BJ (cell line): ENCODE results near the gene DNAJB13. TPM values are rescaled to one million over a fixed set of nuclear protein-coding genes. Genes with fewer than 3 reads are reported as not detected.

Source experiments
- CTCF ChIA-PET: fragments of 350-600 bp; formaldehyde crosslinking; extraction: SDS; loops from one replicate; lab custom pipeline; 2021; ENCODE audit warnings: antibody characterized with exemption, inconsistent platforms; lab: Yijun Ruan, JAX
- POLR2A ChIA-PET: fragments of 300-600 bp; sonication (Branson Sonifier 250); formaldehyde crosslinking; extraction: SDS; loops from one replicate; lab custom pipeline; 2021; ENCODE audit warnings: antibody characterized with exemption; lab: Charles Lee
- DNase-seq: peaks from one replicate; pipeline ENCODE4 v3.0.0-alpha.2; 2011; ENCODE audit warnings: low read depth
- H3K27me3 ChIP-seq: 2 replicates; pipeline ENCODE4 v1.6.0; 2011; ENCODE audit warnings: low read length; ENCODE audit not compliant: control insufficient read depth, insufficient read depth
- H3K36me3 ChIP-seq: 2 replicates; pipeline ENCODE4 v1.5.1; 2011; ENCODE audit warnings: low read length; ENCODE audit not compliant: control insufficient read depth, insufficient read depth
- H3K4me3 ChIP-seq: 2 replicates; pipeline ENCODE4 v1.5.1; 2011; ENCODE audit warnings: low read depth, mild to moderate bottlenecking, control low read depth, low read length
- CTCF ChIP-seq: IDR thresholded peaks from 2 replicates; pipeline ENCODE4 v1.5.1; 2011; ENCODE audit warnings: low read depth, mild to moderate bottlenecking, control low read depth, inconsistent platforms, low read length, moderate library complexity; ENCODE audit not compliant: insufficient read depth
- polyA plus RNA-seq: library from polyadenylated mRNA; depleted of rRNA; stranded (reverse); fragments of >200 nt; gene quantifications from 2 replicates; pipeline ENCODE4 v1.2.3, GENCODE V29; 2011

The DNAJB13 gene
- polyA plus RNA-seq, 1 experiment: 0.47 TPM

- Histone ChIP-seq H3K36me3 (no peaks in the 10 kb centered on the region), H3K4me3 (no peak overlapping the region), H3K27me3 (no peaks in the 10 kb centered on the region)
- DNase-seq: no peak
- ChIA-PET POLR2A (no interaction called here), CTCF (no interaction called here)
- no peak for TF ChIP-seq CTCF
Measured at GRCh38 chr11:73995731-73996130, 44.9 kb downstream of the DNAJB13 start.

- Histone ChIP-seq H3K27me3 (no peaks in the 10 kb centered on the region), H3K4me3 (no peak overlapping the region), H3K36me3 (no peaks in the 10 kb centered on the region)
- POLR2A ChIA-PET: no interaction called here
- no peak for TF ChIP-seq CTCF
- DNase-seq: no peak
- CTCF ChIA-PET: no interaction called here
Measured at GRCh38 chr11:73996161-73996747, 45.4 kb downstream of the DNAJB13 start.

GRCh38 chr11:73997120-73997770 is 46.4 kb downstream of the DNAJB13 start:
- CTCF ChIA-PET: interaction anchor here (0.9 kb wide), 1 partner anchor 456 kb away, joined by 3 read pairs; no protein-coding TSS in a partner anchor

GRCh38 chr11:73998846-73999575 is 48.2 kb downstream of the DNAJB13 start:
- no peak for TF ChIP-seq CTCF
- H3K4me3 ChIP-seq: no peak overlapping the region
- POLR2A ChIA-PET: no interaction called here
- no peaks in the 10 kb centered on the region for H3K27me3 ChIP-seq
- CTCF ChIA-PET: interaction anchor here (0.6 kb wide), 1 partner anchor 883 kb away, joined by 3 read pairs; no protein-coding TSS in a partner anchor
- no peak for DNase-seq
- H3K36me3 ChIP-seq: peaks cover 2% of the 10 kb centered on the region; the same call in 1 of the 2 replicates

More at GRCh38 chr11:73997120-73997770, 46.4 kb downstream of the DNAJB13 start:
- no peaks in the 10 kb centered on the region for H3K36me3 ChIP-seq
- no peak for DNase-seq
- H3K4me3 ChIP-seq: no peak overlapping the region
- no peaks in the 10 kb centered on the region for H3K27me3 ChIP-seq
- POLR2A ChIA-PET: no interaction called here
- TF ChIP-seq CTCF: no peak

- no peak for DNase-seq
- ChIA-PET CTCF (no interaction called here), POLR2A (no interaction called here)
- TF ChIP-seq CTCF: no peak
- no peaks in the 10 kb centered on the region for H3K27me3 ChIP-seq
- H3K36me3 ChIP-seq: peaks cover 2% of the 10 kb centered on the region; the same call in 1 of the 2 replicates
- no peak overlapping the region for H3K4me3 ChIP-seq
Measured at GRCh38 chr11:73999581-74000306, 48.9 kb downstream of the DNAJB13 start.
